Left lung (tissue), 10 donors: Measurements from ENCODE around the gene USP2. TPM values are rescaled to one million over a fixed set of nuclear protein-coding genes. Genes with fewer than 3 reads are reported as not detected.

ENCODE experiments used
- ATAC-seq: fragments of 200-7000 bp; cut with Tn5 transposase; one replicate; pipeline ENCODE4 v1.9.1; 2020; ENCODE audit warnings: moderate library complexity
- DNase-seq, 4 donors: peaks; one replicate each; pipeline ENCODE4 v3.0.0-alpha.2; 2013 to 2020
- H3K27ac ChIP-seq, 2 donors: fragments of 200-600 bp; sonication (generic) in 1 of 2; one replicate each; pipeline versions ENCODE4 v1.5.0 to v1.8.0; 2020 to 2021
- H3K27me3 ChIP-seq, 2 donors: fragments of 200-600 bp; sonication (generic) in 1 of 2; one replicate each; pipeline versions ENCODE4 v1.5.0 to v1.8.0; 2020 to 2021
- H3K36me3 ChIP-seq, 2 donors: fragments of 200-600 bp; sonication (generic) in 1 of 2; one replicate each; pipeline versions ENCODE4 v1.5.0 to v1.8.0; 2020 to 2021
- H3K4me1 ChIP-seq, 2 donors: fragments of 200-600 bp; one replicate each; pipeline ENCODE4 v1.8.0; 2021
- H3K4me3 ChIP-seq, 2 donors: fragments of 200-600 bp; sonication (generic) in 1 of 2; one replicate each; pipeline versions ENCODE4 v1.5.0 to v1.8.0; 2020 to 2021; ENCODE audit warnings: mild to moderate bottlenecking in 1 of 2
- H3K9me3 ChIP-seq, 2 donors: fragments of 200-600 bp; sonication (generic) in 1 of 2; one replicate each; pipeline versions ENCODE4 v1.5.0 to v1.8.0; 2020 to 2021
- intact Hi-C, 2 donors: fragments of 100-400 bp; cut with DNase I; formaldehyde crosslinking; loops; one replicate each; pipeline versions ENCODE4 v1.11.2 to v1.14.2; 2022
- polyA plus RNA-seq, 6 donors: library from polyadenylated mRNA; unstranded; fragments of 120-200 nt; gene quantifications; one replicate each; pipeline ENCODE4 v1.2.1, GENCODE V29; 2013; ENCODE audit not compliant: insufficient read length in 6 of 6
- total RNA-seq, 2 donors: library from RNA; stranded (reverse); fragmentation: NEBNext Ultra II Directional; extraction: Animal tissue kit (Norgen Biotek cat#: 25700); gene quantifications; one replicate each; pipeline ENCODE4 v1.2.1, GENCODE V29; 2021
- TF ChIP-seq, protein P1 (sequence below), 2 donors: fragments of 200-600 bp; sonication (generic) in 1 of 2; IDR thresholded peaks; one replicate each; pipeline versions ENCODE4 v1.5.0 to v1.8.0; 2021; ENCODE audit warnings: antibody characterized with exemption in 2 of 2
- donor health status: DM: no; HTN: yes; CAD: no.
- donor health status: DM: no; HTN: no; CAD: no.

USP2 gene
- total and polyA plus RNA-seq, 8 donors: 2.4 to 5.9 (median 3.4) TPM

DNA sequence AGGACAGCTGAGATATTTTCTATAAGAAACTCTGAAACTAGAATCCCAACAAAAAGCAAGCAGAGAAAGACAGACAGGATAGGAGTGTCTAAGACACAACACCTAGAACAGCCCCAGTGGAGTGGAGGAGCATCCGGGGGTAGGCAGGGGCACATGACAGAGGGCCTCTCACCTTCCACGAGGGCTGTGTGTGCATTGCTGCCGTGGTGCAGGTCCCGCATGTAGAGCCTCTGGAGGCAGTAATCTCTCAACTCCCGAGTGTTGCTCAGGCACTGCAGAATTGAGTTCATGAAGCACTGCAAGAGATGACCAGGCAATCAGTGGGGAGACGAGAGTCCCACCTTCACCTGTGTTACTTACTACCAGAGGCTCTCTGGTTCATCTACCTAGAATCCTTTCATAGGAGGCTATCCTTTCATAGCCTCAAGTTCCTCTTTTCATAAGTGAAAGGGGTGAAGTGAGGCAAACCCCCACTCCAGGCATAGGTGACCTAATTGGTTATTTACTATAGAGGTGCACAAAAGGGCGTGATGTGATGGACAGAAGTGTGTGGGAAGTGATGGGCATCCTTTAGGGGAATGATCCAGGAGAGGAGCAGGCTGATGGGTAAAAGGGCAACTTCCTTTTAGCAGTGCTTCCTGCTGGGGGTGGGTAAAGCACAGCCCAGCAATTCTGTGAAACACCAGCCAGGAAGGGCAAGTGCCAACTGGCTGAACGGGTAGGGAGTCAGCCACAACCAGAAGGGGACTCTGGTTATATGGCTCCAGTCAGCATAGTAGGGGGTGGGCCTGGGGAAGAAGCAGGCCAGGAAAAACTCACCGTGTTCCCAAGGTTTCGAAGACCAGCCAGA lies 21.9 kb downstream of the USP2 start:
- H3K4me3 ChIP-seq: no peak overlapping the region
- no peaks in the 10 kb centered on the region for H3K36me3 ChIP-seq
- ATAC-seq: no peak
- no peak overlapping the region for H3K27ac ChIP-seq
- H3K27me3 ChIP-seq: peaks cover 0 to 42% of the 10 kb centered on the region in 2 donors
- no peaks in the 10 kb centered on the region for H3K9me3 ChIP-seq
- intact Hi-C loops: loop anchor here in 1 of 2 donors (5.0 kb wide), 1 partner anchor 113 kb away; no protein-coding TSS in a partner anchor
- DNase-seq: no peak
- TF ChIP-seq, protein P1, sequence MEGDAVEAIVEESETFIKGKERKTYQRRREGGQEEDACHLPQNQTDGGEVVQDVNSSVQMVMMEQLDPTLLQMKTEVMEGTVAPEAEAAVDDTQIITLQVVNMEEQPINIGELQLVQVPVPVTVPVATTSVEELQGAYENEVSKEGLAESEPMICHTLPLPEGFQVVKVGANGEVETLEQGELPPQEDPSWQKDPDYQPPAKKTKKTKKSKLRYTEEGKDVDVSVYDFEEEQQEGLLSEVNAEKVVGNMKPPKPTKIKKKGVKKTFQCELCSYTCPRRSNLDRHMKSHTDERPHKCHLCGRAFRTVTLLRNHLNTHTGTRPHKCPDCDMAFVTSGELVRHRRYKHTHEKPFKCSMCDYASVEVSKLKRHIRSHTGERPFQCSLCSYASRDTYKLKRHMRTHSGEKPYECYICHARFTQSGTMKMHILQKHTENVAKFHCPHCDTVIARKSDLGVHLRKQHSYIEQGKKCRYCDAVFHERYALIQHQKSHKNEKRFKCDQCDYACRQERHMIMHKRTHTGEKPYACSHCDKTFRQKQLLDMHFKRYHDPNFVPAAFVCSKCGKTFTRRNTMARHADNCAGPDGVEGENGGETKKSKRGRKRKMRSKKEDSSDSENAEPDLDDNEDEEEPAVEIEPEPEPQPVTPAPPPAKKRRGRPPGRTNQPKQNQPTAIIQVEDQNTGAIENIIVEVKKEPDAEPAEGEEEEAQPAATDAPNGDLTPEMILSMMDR (IDR thresholded peaks at IDR 0.05): no peak
- H3K4me1 ChIP-seq: peaks cover 7 to 38% of the 10 kb centered on the region in 2 donors

DNA sequence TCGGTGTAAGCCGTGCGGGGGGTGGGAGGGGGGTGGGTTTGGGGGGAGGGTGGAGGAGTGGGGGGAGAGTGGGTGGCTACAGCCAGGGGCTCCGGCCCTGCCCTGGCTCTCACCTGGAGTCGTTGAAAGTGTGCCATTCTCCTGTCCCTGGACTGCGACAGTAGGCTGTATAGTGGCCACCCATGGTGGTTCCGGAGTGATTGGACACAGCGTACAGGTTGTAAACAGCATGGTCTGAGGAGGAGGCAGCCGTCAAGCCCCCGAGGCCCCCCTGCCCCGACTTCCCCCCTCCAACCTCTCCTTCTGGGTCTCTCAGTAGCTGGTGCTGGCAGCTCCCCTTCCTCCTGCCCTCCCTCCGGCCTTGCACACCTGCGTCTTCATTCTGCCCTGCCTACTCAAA lies 24.4 kb downstream of the USP2 start:
- TF ChIP-seq, protein P1 (IDR thresholded peaks at IDR 0.05): no peak
- ATAC-seq: no peak

DNA sequence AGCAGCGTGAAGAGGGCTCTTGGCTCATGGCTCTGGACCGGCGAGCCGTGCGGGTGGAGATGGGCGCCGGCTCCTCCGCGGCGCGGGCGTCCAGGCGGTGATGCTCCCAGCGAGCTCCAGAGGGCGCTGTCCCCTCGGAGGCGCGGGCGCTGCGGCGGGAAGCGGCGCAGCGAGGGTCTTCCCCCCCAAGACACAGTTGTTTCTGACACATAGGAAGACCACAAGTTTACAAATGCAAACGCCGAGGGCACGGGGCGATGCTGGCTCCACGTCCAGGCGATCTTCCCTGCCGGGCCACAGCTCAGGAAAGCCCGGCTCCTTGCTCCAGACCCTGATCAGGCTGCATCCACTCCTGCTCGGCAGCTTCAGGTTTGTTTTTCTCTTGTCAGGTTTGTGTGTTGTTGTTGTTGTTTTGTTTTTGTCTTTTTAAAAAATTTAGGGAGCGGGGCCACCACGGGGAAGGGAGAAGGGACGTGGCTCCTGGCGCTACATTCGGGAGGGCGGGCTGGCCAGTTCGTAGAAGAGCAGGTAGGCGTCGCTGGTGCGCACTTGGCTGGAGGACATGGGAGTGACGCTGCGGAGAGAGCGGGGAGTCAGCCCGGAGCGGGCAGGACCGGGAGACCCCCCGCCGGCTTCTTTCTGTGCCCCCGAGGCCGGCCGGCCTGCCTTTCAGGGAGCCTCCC lies 25.0 kb downstream of the USP2 start:
- peak; percentile 92 for ATAC-seq

More for the DNA sequence above, 24.4 kb downstream of the USP2 start:
- Histone ChIP-seq H3K36me3 (no peaks in the 10 kb centered on the region), H3K4me3 (peak overlapping the region; percentile 49), H3K27me3 (peaks cover 0 to 18% of the 10 kb centered on the region in 2 donors), H3K4me1 (peaks cover 0 to 24% of the 10 kb centered on the region in 2 donors), H3K9me3 (no peaks in the 10 kb centered on the region), H3K27ac (peak overlapping the region in 1 of 2 donors; percentile 71)
- intact Hi-C loops: loop anchor here in 1 of 2 donors (5.0 kb wide), 1 partner anchor 115 kb away; no protein-coding TSS in a partner anchor
- no peak for DNase-seq

DNA sequence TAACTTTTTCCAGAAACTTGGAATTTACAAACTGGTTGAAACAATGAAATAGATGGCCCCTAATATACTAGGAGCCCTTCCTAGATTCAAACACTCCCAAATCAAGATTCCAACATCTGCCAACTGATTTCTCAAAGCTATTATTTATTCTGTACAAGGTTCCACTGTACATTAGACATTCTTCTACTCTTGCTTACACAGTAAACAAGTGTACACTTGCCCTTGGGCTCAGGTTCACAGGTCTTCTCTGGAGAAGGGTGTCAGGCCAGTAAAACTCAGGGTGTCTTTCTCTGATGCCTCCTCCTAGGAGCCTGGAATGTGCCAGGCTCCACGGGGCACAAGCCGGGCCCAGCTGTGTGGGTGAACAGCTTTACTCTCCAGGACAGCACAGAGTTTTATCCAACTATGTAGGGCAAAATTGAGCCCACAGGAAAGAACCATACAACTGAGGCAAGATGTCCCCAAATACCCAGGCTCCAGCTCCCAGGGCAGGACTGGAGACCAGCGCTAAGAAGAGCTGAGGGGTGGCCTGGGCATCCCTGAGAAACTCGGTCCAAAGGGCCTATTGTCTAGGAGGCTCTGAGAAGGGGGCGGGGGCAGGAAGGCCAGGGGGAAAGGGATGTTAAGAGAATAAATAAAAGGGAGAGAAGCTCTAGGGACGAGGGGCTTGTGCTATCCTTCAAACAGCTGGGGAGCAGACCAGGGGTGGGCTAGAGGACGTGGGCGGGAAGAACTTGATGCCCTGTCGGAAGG lies 26.2 kb downstream of the USP2 start:
- DNase-seq: no peak
- TF ChIP-seq, protein P1 (IDR thresholded peaks at IDR 0.05): no peak
- ATAC-seq: no peak
- Histone ChIP-seq H3K4me1 (peaks cover 0 to 9% of the 10 kb centered on the region in 2 donors), H3K27ac (no peak overlapping the region), H3K27me3 (peaks cover 0 to 27% of the 10 kb centered on the region in 2 donors), H3K36me3 (no peaks in the 10 kb centered on the region), H3K4me3 (no peak overlapping the region), H3K9me3 (no peaks in the 10 kb centered on the region)
- intact Hi-C loops: loop anchor here in 1 of 2 donors (5.0 kb wide), 1 partner anchor 117 kb away; no protein-coding TSS in a partner anchor

More for the DNA sequence above, 25.0 kb downstream of the USP2 start:
- Histone ChIP-seq H3K4me1 (peaks cover 0 to 18% of the 10 kb centered on the region in 2 donors), H3K27me3 (peaks cover 0 to 23% of the 10 kb centered on the region in 2 donors), H3K4me3 (peak overlapping the region; percentile 49), H3K27ac (peak overlapping the region; percentile 62 to 71), H3K9me3 (no peaks in the 10 kb centered on the region), H3K36me3 (no peaks in the 10 kb centered on the region)
- TF ChIP-seq, protein P1 (IDR thresholded peaks at IDR 0.05): peak; percentile 87 to 92
- intact Hi-C loops: loop anchor here in 1 of 2 donors (5.0 kb wide), 1 partner anchor 116 kb away; no protein-coding TSS in a partner anchor
- peak; percentile 78 to 94 (median 88) for DNase-seq
